SK-N-SH (cell line): ENCODE measurements around the gene UGDH.
"Not testable (repeated sequence)": the region's sequence is repeated elsewhere in the genome, so short reads cannot be mapped to it uniquely, and the experiment has no call there.

ENCODE experiments used
- EP300 ChIP-seq, 2 experiments: IDR thresholded peaks; 2 replicates each; pipeline versions ENCODE4 v1.4.0 to v1.6.1; 2012; ENCODE audit warnings: borderline replicate concordance in 1 of 2, low read depth in 1 of 2, low read length in 1 of 2
- GABPA ChIP-seq: IDR thresholded peaks from 2 replicates; pipeline ENCODE4 v1.4.0; 2012; ENCODE audit warnings: low read depth, mild to moderate bottlenecking
- IRF3 ChIP-seq: fragments of 150-350 bp; IDR thresholded peaks from 2 replicates; pipeline ENCODE4 v1.6.1; 2016; ENCODE audit warnings: mild to moderate bottlenecking, low read depth, low read length
- MAX ChIP-seq: IDR thresholded peaks from 2 replicates; pipeline ENCODE4 v1.4.0; 2012; ENCODE audit warnings: low read depth
- NRF1 ChIP-seq: IDR thresholded peaks from 2 replicates; pipeline ENCODE4 v1.6.1; 2012; ENCODE audit warnings: low read depth, mild to moderate bottlenecking, low read length
- RAD21 ChIP-seq: IDR thresholded peaks from 2 replicates; pipeline ENCODE4 v1.6.1; 2012; ENCODE audit warnings: mild to moderate bottlenecking, low read length
- RXRA ChIP-seq: IDR thresholded peaks from 2 replicates; pipeline ENCODE4 v1.4.0; 2012; ENCODE audit warnings: low read depth, mild to moderate bottlenecking, borderline replicate concordance
- SMC3 ChIP-seq: IDR thresholded peaks from 2 replicates; pipeline ENCODE4 v1.6.1; 2012; ENCODE audit warnings: low read depth, low read length, improper control_type of control experiment
- TAF1 ChIP-seq: IDR thresholded peaks from 2 replicates; pipeline ENCODE4 v1.6.1; 2012; ENCODE audit warnings: low read depth, mild to moderate bottlenecking, low read length, moderate library complexity, borderline replicate concordance
- TEAD4 ChIP-seq: IDR thresholded peaks from 2 replicates; pipeline ENCODE4 v1.4.0; 2012; ENCODE audit warnings: mild to moderate bottlenecking, borderline replicate concordance; ENCODE audit not compliant: insufficient read depth
- TF ChIP-seq, protein P1 (sequence below): fragments of 200-600 bp; sonication (generic); IDR thresholded peaks from 2 replicates; pipeline ENCODE4 v1.6.1; 2017; ENCODE audit warnings: antibody characterized with exemption, mild to moderate bottlenecking, moderate library complexity
- TF ChIP-seq, protein P2 (sequence below): IDR thresholded peaks from 2 replicates; pipeline ENCODE4; 2012
- TF ChIP-seq, protein P3 (sequence below): fragments of 150-350 bp; IDR thresholded peaks from 2 replicates; pipeline ENCODE4 v1.6.1; 2017; ENCODE audit warnings: antibody characterized with exemption, low read length, low read depth, borderline replicate concordance
- TF ChIP-seq, protein P4 (sequence below): IDR thresholded peaks from 2 replicates; pipeline ENCODE4 v1.6.1; 2012; ENCODE audit warnings: mild to moderate bottlenecking, low read depth, low read length, moderate library complexity

DNA sequence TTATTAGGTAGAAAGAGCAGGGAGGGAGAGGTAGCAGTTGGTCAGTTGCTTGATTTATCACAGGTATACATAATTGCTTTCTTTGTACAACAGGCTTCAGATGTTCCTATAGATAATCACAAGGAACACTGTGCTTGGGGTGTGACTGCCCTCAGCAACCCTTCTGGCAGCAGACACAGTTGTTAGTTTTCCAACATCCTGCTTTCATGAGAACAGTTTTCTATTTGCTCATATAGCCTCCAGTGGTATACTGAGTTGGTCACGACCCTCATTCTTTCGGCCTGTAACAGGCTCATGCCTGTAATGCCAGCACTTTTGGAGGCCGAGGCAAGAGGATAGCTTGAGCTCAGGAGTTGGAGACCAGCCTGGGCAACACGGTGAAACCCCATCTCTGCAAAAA is 16.8 kb upstream of the UGDH start:
- TF ChIP-seq, protein P1, sequence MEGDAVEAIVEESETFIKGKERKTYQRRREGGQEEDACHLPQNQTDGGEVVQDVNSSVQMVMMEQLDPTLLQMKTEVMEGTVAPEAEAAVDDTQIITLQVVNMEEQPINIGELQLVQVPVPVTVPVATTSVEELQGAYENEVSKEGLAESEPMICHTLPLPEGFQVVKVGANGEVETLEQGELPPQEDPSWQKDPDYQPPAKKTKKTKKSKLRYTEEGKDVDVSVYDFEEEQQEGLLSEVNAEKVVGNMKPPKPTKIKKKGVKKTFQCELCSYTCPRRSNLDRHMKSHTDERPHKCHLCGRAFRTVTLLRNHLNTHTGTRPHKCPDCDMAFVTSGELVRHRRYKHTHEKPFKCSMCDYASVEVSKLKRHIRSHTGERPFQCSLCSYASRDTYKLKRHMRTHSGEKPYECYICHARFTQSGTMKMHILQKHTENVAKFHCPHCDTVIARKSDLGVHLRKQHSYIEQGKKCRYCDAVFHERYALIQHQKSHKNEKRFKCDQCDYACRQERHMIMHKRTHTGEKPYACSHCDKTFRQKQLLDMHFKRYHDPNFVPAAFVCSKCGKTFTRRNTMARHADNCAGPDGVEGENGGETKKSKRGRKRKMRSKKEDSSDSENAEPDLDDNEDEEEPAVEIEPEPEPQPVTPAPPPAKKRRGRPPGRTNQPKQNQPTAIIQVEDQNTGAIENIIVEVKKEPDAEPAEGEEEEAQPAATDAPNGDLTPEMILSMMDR = not testable (repeated sequence)
- TF ChIP-seq, protein P2, sequence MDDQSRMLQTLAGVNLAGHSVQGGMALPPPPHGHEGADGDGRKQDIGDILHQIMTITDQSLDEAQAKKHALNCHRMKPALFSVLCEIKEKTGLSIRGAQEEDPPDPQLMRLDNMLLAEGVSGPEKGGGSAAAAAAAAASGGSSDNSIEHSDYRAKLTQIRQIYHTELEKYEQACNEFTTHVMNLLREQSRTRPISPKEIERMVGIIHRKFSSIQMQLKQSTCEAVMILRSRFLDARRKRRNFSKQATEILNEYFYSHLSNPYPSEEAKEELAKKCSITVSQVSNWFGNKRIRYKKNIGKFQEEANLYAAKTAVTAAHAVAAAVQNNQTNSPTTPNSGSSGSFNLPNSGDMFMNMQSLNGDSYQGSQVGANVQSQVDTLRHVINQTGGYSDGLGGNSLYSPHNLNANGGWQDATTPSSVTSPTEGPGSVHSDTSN = not testable (repeated sequence)
- not testable (repeated sequence) for TF ChIP-seq IRF3; MAX; GABPA; RXRA; RAD21; TAF1; SMC3; NRF1; TEAD4; EP300 (IDR thresholded peaks at IDR 0.05; ENCODE audit: borderline replicate concordance in 1 of 2, low read depth in 1 of 2, low read length in 1 of 2)
- TF ChIP-seq, protein P3, sequence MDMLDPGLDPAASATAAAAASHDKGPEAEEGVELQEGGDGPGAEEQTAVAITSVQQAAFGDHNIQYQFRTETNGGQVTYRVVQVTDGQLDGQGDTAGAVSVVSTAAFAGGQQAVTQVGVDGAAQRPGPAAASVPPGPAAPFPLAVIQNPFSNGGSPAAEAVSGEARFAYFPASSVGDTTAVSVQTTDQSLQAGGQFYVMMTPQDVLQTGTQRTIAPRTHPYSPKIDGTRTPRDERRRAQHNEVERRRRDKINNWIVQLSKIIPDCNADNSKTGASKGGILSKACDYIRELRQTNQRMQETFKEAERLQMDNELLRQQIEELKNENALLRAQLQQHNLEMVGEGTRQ = not testable (repeated sequence)
- TF ChIP-seq, protein P4, sequence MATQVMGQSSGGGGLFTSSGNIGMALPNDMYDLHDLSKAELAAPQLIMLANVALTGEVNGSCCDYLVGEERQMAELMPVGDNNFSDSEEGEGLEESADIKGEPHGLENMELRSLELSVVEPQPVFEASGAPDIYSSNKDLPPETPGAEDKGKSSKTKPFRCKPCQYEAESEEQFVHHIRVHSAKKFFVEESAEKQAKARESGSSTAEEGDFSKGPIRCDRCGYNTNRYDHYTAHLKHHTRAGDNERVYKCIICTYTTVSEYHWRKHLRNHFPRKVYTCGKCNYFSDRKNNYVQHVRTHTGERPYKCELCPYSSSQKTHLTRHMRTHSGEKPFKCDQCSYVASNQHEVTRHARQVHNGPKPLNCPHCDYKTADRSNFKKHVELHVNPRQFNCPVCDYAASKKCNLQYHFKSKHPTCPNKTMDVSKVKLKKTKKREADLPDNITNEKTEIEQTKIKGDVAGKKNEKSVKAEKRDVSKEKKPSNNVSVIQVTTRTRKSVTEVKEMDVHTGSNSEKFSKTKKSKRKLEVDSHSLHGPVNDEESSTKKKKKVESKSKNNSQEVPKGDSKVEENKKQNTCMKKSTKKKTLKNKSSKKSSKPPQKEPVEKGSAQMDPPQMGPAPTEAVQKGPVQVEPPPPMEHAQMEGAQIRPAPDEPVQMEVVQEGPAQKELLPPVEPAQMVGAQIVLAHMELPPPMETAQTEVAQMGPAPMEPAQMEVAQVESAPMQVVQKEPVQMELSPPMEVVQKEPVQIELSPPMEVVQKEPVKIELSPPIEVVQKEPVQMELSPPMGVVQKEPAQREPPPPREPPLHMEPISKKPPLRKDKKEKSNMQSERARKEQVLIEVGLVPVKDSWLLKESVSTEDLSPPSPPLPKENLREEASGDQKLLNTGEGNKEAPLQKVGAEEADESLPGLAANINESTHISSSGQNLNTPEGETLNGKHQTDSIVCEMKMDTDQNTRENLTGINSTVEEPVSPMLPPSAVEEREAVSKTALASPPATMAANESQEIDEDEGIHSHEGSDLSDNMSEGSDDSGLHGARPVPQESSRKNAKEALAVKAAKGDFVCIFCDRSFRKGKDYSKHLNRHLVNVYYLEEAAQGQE = not testable (repeated sequence)
